K562 (cell line): ENCODE measurements around the gene NXF1. TPM values are rescaled to one million over a fixed set of nuclear protein-coding genes. Genes with fewer than 3 reads are reported as not detected.
A peak's percentile ranks its signal among the peaks of the same experiment; 100 is the strongest.

ENCODE experiments used
- ATF6 ChIP-seq: sonication (generic); formaldehyde crosslinking; IDR thresholded peaks from 2 replicates; pipeline ENCODE4 v1.4.0; 2020; ENCODE audit warnings: mild to moderate bottlenecking, missing genetic modification reagents
- GTF3C2 ChIP-seq: IDR thresholded peaks from 3 replicates; pipeline ENCODE4 v1.6.1; 2011; ENCODE audit warnings: borderline replicate concordance, mild to moderate bottlenecking, moderate library complexity; ENCODE audit not compliant: insufficient read length; ENCODE audit errors: extremely low read depth
- HNRNPK ChIP-seq: fragments of 200-400 bp; formaldehyde crosslinking; IDR thresholded peaks from one replicate; pipeline ENCODE4 v1.6.1; 2018; ENCODE audit warnings: mild to moderate bottlenecking, low read depth, low read length; ENCODE audit not compliant: poor library complexity, severe bottlenecking
- KDM4B ChIP-seq, 2 experiments: fragments of 450-650 bp in 1 of 2; sonication (generic) in 1 of 2; IDR thresholded peaks; 2 replicates each; pipeline ENCODE4 v1.6.1; 2016 to 2017; ENCODE audit warnings: borderline replicate concordance in 2 of 2, antibody characterized with exemption in 1 of 2, low read depth in 1 of 2, mild to moderate bottlenecking in 1 of 2
- MEF2D ChIP-seq: conservative IDR thresholded peaks from 2 replicates; pipeline ENCODE4 v1.6.1; 2016; ENCODE audit warnings: low read depth, missing genetic modification characterization, missing compliant biosample characterization
- NFXL1 ChIP-seq: fragments of 450-650 bp; formaldehyde crosslinking; IDR thresholded peaks from 2 replicates; pipeline ENCODE4 v1.4.0; 2021; ENCODE audit warnings: mild to moderate bottlenecking
- POLR2A ChIP-seq: fragments of 450-650 bp; conservative IDR thresholded peaks from 2 replicates; pipeline ENCODE4 v1.6.1; 2016
- POLR2AphosphoS5 ChIP-seq: IDR thresholded peaks from 2 replicates; pipeline ENCODE4 v1.6.1; 2011; ENCODE audit warnings: mild to moderate bottlenecking, low read depth, low read length, moderate library complexity; ENCODE audit not compliant: control insufficient read depth, insufficient read depth
- SUPT5H ChIP-seq: fragments of 450-650 bp; IDR thresholded peaks from 2 replicates; pipeline ENCODE4 v1.6.1; 2016
- TBL1XR1 ChIP-seq, 2 experiments: IDR thresholded peaks; 2 replicates each; pipeline ENCODE4 v1.6.1; 2012; ENCODE audit warnings: improper control_type of control experiment in 2 of 2, low read length in 2 of 2, mild to moderate bottlenecking in 1 of 2
- ZNF282 ChIP-seq: sonication (generic); formaldehyde crosslinking; IDR thresholded peaks from 2 replicates; pipeline ENCODE4 v1.8.1; 2023; ENCODE audit warnings: missing genetic modification reagents
- ZNF431 ChIP-seq: sonication (generic); formaldehyde crosslinking; IDR thresholded peaks from 2 replicates; pipeline ENCODE4 v1.8.0; 2022; ENCODE audit warnings: mild to moderate bottlenecking, missing genetic modification reagents
- polyA plus RNA-seq, 8 experiments: library from polyadenylated mRNA; depleted of rRNA in 4 of 8; stranded (reverse) in 5 of 8; unstranded in 3 of 8; fragments of >200 nt; fragmentation: Nextera tagmentation in 2 of 8; fragmentation: Illumina TruSeq in 1 of 8; extraction: Ambion mirVana in 2 of 8; extraction: Trizol in 1 of 8; gene quantifications; 2 replicates each; pipeline versions ENCODE4 v1.2.1 to v1.2.3, GENCODE V29; 2011 to 2014; ENCODE audit warnings: inconsistent platforms in 1 of 8, missing spikeins in 1 of 8
- total RNA-seq, 7 experiments: library from RNA; depleted of rRNA in 6 of 7; stranded (reverse); fragments of >200 nt in 6 of 7; fragmentation: Illumina TruSeq in 2 of 7; extraction: Trizol in 2 of 7; gene quantifications; 2 replicates each; pipeline versions ENCODE4 v1.2.1 to v1.2.3, GENCODE V29; 2011 to 2021; ENCODE audit warnings: low replicate concordance in 1 of 7
- TF ChIP-seq, protein P1 (sequence below): fragments of 250-450 bp; sonication (Bioruptor Pico); IDR thresholded peaks from 2 replicates; pipeline ENCODE4 v1.4.0; 2020; ENCODE audit warnings: mild to moderate bottlenecking
- TF ChIP-seq, protein P2 (sequence below), 2 experiments: fragments of 450-650 bp in 1 of 2; sonication (generic) in 1 of 2; formaldehyde crosslinking in 1 of 2; IDR thresholded peaks in 1 of 2; conservative IDR thresholded peaks in 1 of 2; 2 replicates each; pipeline versions ENCODE4 v1.6.1 to v1.8.1; 2016 to 2023; ENCODE audit warnings: mild to moderate bottlenecking in 2 of 2, moderate library complexity in 2 of 2, inconsistent platforms in 1 of 2, missing genetic modification reagents in 1 of 2

Gene NXF1
- total and polyA plus RNA-seq, 9 of the 15 experiments (the other 6 are each of a cell fraction or from before 2014, with no cell fraction given) = 18.1 to 98.3 (median 35.8) TPM

DNA sequence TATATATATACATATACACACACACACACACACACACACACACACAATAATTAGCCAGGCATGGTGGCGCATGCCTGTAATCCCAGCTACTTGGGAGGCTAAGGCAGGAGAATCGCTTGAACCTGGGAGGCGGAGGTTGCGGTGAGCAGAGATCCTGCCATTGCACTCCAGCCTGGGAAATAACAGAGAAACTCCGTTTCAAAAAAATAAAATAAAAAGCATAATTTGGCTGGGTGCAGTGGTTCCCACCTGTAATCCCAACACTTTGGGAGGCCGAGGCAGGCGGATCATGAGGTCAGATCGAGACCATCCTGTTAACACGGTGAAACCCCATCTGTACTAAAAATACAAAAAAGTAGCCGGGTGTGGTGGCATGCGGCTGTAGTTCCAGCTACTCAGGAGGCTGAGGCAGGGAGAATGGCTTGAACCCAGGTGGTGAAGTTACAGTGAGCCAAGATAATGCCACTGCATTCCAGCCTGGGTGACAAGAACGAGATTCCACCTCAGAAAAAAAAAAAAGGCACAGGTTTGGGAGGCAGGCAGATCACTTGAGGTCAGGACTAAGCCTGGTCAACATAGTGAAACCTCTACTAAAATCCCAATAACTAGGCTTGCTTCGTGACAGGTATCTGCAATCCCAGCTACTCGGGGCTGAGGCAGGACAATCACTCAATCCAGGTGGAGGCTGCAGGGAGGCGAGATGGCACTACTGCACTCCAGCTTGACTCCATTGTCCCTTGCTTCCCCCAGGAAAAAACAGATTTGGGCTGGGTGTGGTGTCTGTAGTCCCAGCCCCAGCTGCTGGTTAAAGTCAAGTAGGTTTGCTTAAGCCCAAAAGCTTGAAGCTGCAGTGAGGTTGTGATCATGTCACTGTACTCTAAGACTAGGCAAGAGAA is 45.9 kb upstream of the NXF1 start (continued):
- TF ChIP-seq GTF3C2 (no peak), NFXL1 (0 out of 2 replicates have a peak, but pooled peaks have one; percentile 24), ZNF431 (CRISPR knock-in tag) (peak; percentile 60; the same call in 1 of the 2 replicates), KDM4B (IDR thresholded peaks at IDR 0.05; ENCODE audit: borderline replicate concordance in 2 of 2, low read depth in 1 of 2) (no peak), ATF6 (CRISPR knock-in tag) (peak; percentile 75; the same call in 1 of the 2 replicates), SUPT5H (peak; percentile 96), HNRNPK (no peak), POLR2AphosphoS5 (peak; percentile 94), TBL1XR1 (IDR thresholded peaks at IDR 0.05; ENCODE audit: low read length in 2 of 2) (peak in 1 of 2 experiments; percentile 94; a peak in 1 of 4 replicates), POLR2A (peak; percentile 97), MEF2D (tag) (0 out of 2 replicates have a peak, but pooled peaks have one; percentile 32), ZNF282 (CRISPR knock-in tag) (0 out of 2 replicates have a peak, but pooled peaks have one; percentile 47)
- TF ChIP-seq, protein P1, sequence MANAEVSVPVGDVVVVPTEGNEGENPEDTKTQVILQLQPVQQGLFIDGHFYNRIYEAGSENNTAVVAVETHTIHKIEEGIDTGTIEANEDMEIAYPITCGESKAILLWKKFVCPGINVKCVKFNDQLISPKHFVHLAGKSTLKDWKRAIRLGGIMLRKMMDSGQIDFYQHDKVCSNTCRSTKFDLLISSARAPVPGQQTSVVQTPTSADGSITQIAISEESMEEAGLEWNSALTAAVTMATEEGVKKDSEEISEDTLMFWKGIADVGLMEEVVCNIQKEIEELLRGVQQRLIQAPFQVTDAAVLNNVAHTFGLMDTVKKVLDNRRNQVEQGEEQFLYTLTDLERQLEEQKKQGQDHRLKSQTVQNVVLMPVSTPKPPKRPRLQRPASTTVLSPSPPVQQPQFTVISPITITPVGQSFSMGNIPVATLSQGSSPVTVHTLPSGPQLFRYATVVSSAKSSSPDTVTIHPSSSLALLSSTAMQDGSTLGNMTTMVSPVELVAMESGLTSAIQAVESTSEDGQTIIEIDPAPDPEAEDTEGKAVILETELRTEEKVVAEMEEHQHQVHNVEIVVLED = no peak
- TF ChIP-seq, protein P2, sequence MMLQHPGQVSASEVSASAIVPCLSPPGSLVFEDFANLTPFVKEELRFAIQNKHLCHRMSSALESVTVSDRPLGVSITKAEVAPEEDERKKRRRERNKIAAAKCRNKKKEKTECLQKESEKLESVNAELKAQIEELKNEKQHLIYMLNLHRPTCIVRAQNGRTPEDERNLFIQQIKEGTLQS (IDR thresholded peaks at IDR 0.05) = no peak
- TF ChIP-seq, protein P2 (CRISPR knock-in tag; conservative IDR thresholded peaks at IDR 0.05) = 0 out of 2 replicates have a peak, but pooled peaks have one; percentile 31
